ENCODE results near the gene DDX17. TPM values are rescaled to one million over a fixed set of nuclear protein-coding genes. Genes with fewer than 3 reads are reported as not detected.

DDX17 gene
- 100 to 1,000 TPM; 403 to 467 TPM for total RNA-seq

DNA sequence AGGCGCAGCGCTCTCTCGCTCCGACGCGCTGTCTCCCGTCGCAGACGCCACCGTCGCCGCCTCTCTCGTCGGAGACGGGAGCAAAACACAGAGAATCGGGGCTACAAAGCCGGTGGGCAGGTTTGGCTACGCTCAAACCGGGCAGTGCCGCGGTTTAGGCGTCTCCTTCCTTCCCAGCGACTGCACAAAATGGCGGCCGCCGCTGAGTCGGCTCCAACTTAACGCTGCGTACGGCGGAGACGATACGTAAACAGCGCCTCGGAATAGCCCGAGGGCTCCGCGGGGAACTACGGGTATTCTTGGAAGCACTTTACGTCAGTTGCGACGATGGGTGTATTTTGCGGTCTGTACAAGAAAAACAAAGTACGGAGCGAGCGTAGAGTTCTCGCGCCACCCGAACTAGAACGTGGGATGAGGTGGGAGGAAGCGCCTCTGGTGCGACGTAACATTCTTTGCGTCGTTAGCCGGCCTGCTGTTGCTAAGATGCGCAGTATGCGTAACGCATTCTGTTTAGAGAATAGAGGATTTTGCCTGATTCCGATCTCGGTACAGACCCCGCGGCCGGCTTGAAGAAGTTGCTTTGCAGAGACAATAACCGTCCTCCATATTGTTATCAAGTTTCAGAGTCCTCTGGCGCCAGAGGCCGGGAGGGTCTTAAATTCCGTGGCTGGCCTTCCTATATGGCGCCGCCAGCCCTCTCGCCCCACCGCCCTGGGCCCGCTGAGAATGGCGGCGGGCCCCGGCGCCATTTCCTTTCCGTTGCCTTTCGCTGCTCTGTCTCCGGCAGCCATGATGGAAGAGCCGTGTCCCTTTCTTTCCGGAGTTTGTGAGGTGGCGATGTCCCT is at the start of gene DDX17:
DDX17 (minus strand) TSS at position 194 of the 845 bp plus-strand sequence.
- WGBS, 2 donors: 0 to 1% methylated on average over 30 to 81 of the region's 83 CpGs
- peak; percentile 23 to 94 (median 90) for TF ChIP-seq POLR2A (IDR thresholded peaks at IDR 0.05)
- TF ChIP-seq, protein P1, sequence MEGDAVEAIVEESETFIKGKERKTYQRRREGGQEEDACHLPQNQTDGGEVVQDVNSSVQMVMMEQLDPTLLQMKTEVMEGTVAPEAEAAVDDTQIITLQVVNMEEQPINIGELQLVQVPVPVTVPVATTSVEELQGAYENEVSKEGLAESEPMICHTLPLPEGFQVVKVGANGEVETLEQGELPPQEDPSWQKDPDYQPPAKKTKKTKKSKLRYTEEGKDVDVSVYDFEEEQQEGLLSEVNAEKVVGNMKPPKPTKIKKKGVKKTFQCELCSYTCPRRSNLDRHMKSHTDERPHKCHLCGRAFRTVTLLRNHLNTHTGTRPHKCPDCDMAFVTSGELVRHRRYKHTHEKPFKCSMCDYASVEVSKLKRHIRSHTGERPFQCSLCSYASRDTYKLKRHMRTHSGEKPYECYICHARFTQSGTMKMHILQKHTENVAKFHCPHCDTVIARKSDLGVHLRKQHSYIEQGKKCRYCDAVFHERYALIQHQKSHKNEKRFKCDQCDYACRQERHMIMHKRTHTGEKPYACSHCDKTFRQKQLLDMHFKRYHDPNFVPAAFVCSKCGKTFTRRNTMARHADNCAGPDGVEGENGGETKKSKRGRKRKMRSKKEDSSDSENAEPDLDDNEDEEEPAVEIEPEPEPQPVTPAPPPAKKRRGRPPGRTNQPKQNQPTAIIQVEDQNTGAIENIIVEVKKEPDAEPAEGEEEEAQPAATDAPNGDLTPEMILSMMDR (IDR thresholded peaks at IDR 0.05): peak in 2 of 7 experiments; percentile 3 to 26

DNA sequence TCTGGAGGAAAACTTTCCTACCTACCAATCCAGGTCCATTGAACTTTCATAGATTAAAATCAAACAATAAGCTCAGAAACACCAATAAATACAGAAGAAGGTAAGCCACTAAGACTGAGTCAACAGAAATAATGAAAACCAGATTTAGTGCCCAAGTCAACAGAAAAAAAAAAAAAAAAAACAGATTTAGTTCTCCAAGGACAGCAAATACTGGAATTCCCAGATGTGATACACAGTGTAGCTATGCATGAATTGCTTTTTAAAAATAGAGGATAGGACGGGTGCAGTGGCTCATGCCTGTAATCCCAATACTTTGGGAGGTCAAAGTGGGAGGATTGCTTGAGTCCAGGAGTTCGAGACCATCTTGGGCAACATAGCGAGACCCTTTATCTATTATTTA is 48.2 kb upstream of the DDX17 start:
- WGBS, 2 donors: 54 to 62% methylated on average over 3 of the region's 3 CpGs
- Histone ChIP-seq H3K4me3 (no peak overlapping the region), H3K27me3 (no peaks in the 10 kb centered on the region), H3K36me3 (replicated peaks in 1 of 2; ENCODE audit: insufficient read depth in 1 of 2, low read depth in 2 of 2) (no peaks in the 10 kb centered on the region), H3K27ac (no peak overlapping the region), H3K9me3 (no peaks in the 10 kb centered on the region), H3K4me1 (peaks cover 7% of the 10 kb centered on the region)
- TF ChIP-seq, protein P1 (IDR thresholded peaks at IDR 0.05): no peak
- no peak for ATAC-seq
- DNase-seq: no peak
- intact Hi-C loops (cut with DNase I): no loop called here

More for the DNA sequence above, at the start of gene DDX17:
- DNase-seq (peak; percentile 95 to 98 (median 97)), ATAC-seq (peak; percentile 92)
- H3K27ac ChIP-seq: peak within 1 kb of the TSS; percentile 99 to 100 (median 100)
- no peaks in the 10 kb centered on the region for H3K36me3 ChIP-seq (replicated peaks in 1 of 2; ENCODE audit: insufficient read depth in 1 of 2, low read depth in 2 of 2)
- intact Hi-C loops (cut with DNase I): no loop called here
- no peaks in the 10 kb centered on the region for H3K27me3 ChIP-seq
- H3K4me3 ChIP-seq: peak within 1 kb of the TSS; percentile 71 to 78
- H3K9me3 ChIP-seq: no peaks in the 10 kb centered on the region
- H3K4me1 ChIP-seq: peaks cover 45% of the 10 kb centered on the region

DNA sequence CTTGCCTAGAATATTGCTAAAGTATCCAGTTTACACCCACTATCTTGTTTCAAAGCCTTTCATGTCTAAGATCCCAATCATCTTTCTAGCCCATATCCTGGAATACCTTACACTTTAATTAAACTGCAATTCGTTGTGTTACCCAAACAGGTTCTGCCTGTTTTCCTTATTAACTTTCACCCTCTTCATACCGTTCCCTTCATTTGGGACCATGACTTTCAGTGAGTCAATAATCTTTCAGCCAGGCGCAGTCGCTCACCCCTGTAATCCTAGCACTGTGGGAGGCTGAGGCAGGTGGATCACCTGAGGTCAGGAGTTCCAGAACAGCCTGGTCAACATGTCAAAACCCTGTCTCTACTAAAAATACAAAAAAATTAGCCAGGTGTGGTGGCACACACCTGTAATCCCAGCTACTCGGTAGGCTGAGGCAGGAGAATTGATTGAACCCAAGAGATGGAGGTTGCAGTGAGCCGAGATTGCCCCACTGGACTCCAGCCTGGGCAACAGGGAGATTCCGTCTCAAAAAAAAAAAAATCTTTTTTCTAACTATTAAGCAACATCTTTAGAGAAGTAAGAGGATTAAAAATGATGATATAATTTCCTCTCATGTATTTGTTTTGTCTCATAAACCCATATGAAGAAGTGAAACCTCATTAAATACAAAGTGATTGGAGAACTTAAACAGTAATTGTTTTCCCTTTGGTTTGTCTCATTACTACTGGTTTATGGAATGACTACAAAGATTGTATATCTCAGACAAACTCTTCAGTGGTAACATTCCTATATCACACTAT is 43.2 kb upstream of the DDX17 start:
- Histone ChIP-seq H3K9me3 (no peaks in the 10 kb centered on the region), H3K36me3 (replicated peaks in 1 of 2; ENCODE audit: insufficient read depth in 1 of 2, low read depth in 2 of 2) (no peaks in the 10 kb centered on the region), H3K27me3 (no peaks in the 10 kb centered on the region), H3K4me3 (no peak overlapping the region), H3K27ac (no peak overlapping the region), H3K4me1 (peaks cover 2% of the 10 kb centered on the region)
- WGBS, 2 donors: 57 to 59% methylated on average over 7 of the region's 7 CpGs
- TF ChIP-seq, protein P1 (IDR thresholded peaks at IDR 0.05): no peak
- TF ChIP-seq POLR2A (IDR thresholded peaks at IDR 0.05): no peak
- DNase-seq (no peak), ATAC-seq (no peak)
- intact Hi-C loops (cut with DNase I): no loop called here

DNA sequence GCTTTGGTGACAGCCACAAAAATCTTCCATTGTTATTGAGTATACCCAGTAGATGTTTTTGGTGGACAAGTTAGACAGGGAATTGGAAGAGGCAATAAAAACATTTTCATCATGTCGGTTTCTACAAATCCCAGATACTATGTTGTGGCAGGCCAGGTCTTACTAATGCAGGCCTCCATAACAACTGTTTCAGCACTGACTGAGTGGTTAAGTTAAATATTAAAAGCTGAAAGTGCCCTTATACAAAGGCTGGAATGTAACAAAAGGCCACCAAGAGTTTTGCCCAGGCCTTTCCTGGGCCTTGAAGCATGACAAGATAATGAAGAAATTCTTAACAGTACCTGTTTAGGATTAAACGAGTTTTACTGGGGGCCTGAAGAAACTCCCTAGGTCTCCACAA is 34.6 kb upstream of the DDX17 start:
- no peaks in the 10 kb centered on the region for H3K4me1 ChIP-seq
- H3K27ac ChIP-seq: no peak overlapping the region
- TF ChIP-seq, protein P1 (IDR thresholded peaks at IDR 0.05): no peak
- TF ChIP-seq POLR2A (IDR thresholded peaks at IDR 0.05): no peak
- no peaks in the 10 kb centered on the region for H3K36me3 ChIP-seq (replicated peaks in 1 of 2; ENCODE audit: insufficient read depth in 1 of 2, low read depth in 2 of 2)
- 56 to 58% methylated on average over 2 of the region's 2 CpGs for WGBS, 2 donors
- no peak for ATAC-seq
- H3K9me3 ChIP-seq: no peaks in the 10 kb centered on the region
- H3K27me3 ChIP-seq: no peaks in the 10 kb centered on the region
- intact Hi-C loops (cut with DNase I): no loop called here
- H3K4me3 ChIP-seq: no peak overlapping the region
- no peak for DNase-seq
